ENCODE data around the gene CCDC148.
"Not testable (repeated sequence)": the region's sequence is repeated elsewhere in the genome, so short reads cannot be mapped to it uniquely, and the experiment has no call there.

The CCDC148 gene

GRCh38 chr2:158357122-158357521, 99.4 kb downstream of the CCDC148 start:
- no peak for DNase-seq (ENCODE audit: low read depth)

- not testable (repeated sequence) for DNase-seq (ENCODE audit: low read depth)
Observed at GRCh38 chr2:158351466-158351816, 105.1 kb downstream of the CCDC148 start.

GRCh38 chr2:158350751-158351465, 105.6 kb downstream of the CCDC148 start:
- DNase-seq (ENCODE audit: low read depth): not testable (repeated sequence)

GRCh38 chr2:158346032-158346431, 110.5 kb downstream of the CCDC148 start:
- no peak for DNase-seq (ENCODE audit: low read depth)

GRCh38 chr2:158339513-158339912, 117.0 kb downstream of the CCDC148 start:
- no peak for DNase-seq (ENCODE audit: low read depth)

GRCh38 chr2:158337018-158337417, 119.5 kb downstream of the CCDC148 start:
- DNase-seq (ENCODE audit: low read depth): no peak

GRCh38 chr2:158331799-158332198, 124.8 kb downstream of the CCDC148 start:
- DNase-seq (ENCODE audit: low read depth): not testable (repeated sequence)

GRCh38 chr2:158325782-158326340, 130.7 kb downstream of the CCDC148 start:
- DNase-seq (ENCODE audit: low read depth): no peak

- no peak for DNase-seq (ENCODE audit: low read depth)
Observed at GRCh38 chr2:158325031-158325781, 131.3 kb downstream of the CCDC148 start.

- no peak for DNase-seq (ENCODE audit: low read depth)
Observed at GRCh38 chr2:158323381-158323780, 133.2 kb downstream of the CCDC148 start.

- DNase-seq (ENCODE audit: low read depth): no peak
Observed at GRCh38 chr2:158321264-158321663, 135.3 kb downstream of the CCDC148 start.

- DNase-seq (ENCODE audit: low read depth): no peak
Observed at GRCh38 chr2:158319269-158319668, 137.3 kb downstream of the CCDC148 start.

GRCh38 chr2:158317642-158318041, 138.9 kb downstream of the CCDC148 start:
- no peak for DNase-seq (ENCODE audit: low read depth)

GRCh38 chr2:158315803-158316414, 140.6 kb downstream of the CCDC148 start:
- no peak for DNase-seq (ENCODE audit: low read depth)

GRCh38 chr2:158315000-158315399, 141.6 kb downstream of the CCDC148 start:
- DNase-seq (ENCODE audit: low read depth): no peak

GRCh38 chr2:158313734-158314133, 142.8 kb downstream of the CCDC148 start:
- no peak for DNase-seq (ENCODE audit: low read depth)

- DNase-seq (ENCODE audit: low read depth): no peak
Observed at GRCh38 chr2:158312981-158313380, 143.6 kb downstream of the CCDC148 start.

GRCh38 chr2:158310407-158310806, 146.1 kb downstream of the CCDC148 start:
- DNase-seq (ENCODE audit: low read depth): not testable (repeated sequence)

- DNase-seq (ENCODE audit: low read depth): no peak
Observed at GRCh38 chr2:158305501-158305900, 151.1 kb downstream of the CCDC148 start.

GRCh38 chr2:158300394-158300793, 156.2 kb downstream of the CCDC148 start:
- no peak for DNase-seq (ENCODE audit: low read depth)

GRCh38 chr2:158297606-158298005, 158.9 kb downstream of the CCDC148 start:
- no peak for DNase-seq (ENCODE audit: low read depth)

GRCh38 chr2:158297120-158297519, 159.4 kb downstream of the CCDC148 start:
- no peak for DNase-seq (ENCODE audit: low read depth)

GRCh38 chr2:158293722-158294121, 162.8 kb downstream of the CCDC148 start:
- DNase-seq (ENCODE audit: low read depth): no peak

Data from stimulated activated CD8-positive, alpha-beta memory T cell treated with anti-CD3 and anti-CD28 coated beads, Interleukin-15, amount 100 ng/mL, for 1 hour (primary cell).